Measurements from ENCODE around the gene TDRD7.

The TDRD7 gene

DNA sequence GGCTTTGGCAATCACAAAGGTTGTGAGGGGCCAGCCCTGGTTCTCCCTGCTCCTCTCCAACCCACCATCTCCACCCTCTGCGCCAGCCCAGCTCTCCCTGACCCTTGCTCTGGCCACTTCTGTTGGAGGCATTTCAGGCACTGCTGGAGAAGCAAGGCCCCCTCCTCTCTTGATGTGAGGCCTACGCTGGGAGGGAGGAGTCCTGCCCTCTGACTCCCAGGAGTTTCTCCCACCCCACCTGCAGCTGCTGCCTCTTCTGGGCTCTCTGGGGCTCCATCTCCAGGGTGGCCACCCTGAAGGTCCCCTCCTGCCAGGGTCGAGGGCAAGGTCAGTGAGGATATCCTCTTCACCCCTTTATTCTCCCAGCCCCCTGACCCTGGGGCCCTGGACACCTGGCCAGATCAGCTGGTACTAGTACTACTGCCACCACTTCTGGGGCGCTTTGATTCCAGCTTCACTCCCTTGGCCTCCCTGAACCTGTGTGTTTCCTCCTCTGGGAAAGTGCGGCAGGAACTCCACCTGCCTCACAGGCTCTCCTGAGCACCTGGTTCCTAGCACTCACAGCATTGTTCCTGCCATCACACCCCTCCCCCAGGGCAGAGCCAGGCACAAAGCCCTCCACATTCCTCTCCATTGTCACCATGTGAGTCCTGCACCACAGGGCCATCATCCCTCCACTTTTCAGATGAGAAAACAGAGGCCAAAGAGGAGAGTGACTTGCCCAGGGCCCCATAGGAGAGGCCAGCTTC lies 23.8 kb upstream of the TDRD7 start:
- DNase-seq (ENCODE audit: low read depth in 2 of 2): no peak

DNA sequence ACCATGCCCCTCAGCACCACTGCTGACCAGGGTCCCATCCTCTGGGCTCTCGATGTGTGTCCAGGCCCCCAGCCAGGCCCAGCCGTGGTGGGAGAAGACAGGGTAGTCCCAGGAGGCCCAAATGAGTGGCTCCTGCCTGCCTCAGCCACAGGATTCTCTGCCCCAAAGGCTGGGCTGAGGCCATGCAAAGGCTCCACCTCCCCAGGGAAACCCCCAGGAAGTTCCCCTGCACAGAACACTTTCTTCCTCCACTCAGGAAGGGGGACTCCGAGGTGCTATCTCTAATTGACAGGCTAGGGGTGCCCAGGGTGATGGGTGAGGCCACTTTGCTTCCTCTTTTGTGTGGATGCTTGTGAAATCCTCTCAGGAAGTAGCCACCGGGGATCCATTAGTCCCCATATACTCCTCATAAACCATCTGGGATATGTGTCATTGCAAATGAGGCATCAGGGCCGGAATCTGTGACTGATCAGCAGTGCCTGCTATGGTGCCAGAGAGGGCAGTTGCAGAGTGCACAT lies 23.1 kb upstream of the TDRD7 start:
- no peak for DNase-seq (ENCODE audit: low read depth in 2 of 2)

DNA sequence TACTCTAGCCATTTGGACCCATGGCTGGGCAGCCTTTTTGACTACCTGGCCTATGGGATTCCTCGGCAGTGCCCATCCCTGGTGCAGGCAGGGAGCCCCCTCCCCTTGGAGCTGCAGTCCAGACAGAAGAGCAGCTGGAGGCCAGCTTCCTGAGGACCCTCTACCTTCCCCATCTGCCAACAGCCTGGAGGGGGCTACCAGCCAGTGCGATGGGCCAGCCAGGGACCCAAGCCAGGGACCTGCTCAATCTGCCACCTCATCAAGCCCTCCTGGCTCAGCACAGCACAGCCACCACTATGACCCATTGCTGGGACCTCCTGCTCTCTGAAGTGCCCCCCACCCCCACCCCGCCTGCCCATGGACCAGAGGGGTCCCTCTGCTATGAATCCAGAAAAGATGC lies 22.6 kb upstream of the TDRD7 start:
- DNase-seq (ENCODE audit: low read depth in 2 of 2): no peak

DNA sequence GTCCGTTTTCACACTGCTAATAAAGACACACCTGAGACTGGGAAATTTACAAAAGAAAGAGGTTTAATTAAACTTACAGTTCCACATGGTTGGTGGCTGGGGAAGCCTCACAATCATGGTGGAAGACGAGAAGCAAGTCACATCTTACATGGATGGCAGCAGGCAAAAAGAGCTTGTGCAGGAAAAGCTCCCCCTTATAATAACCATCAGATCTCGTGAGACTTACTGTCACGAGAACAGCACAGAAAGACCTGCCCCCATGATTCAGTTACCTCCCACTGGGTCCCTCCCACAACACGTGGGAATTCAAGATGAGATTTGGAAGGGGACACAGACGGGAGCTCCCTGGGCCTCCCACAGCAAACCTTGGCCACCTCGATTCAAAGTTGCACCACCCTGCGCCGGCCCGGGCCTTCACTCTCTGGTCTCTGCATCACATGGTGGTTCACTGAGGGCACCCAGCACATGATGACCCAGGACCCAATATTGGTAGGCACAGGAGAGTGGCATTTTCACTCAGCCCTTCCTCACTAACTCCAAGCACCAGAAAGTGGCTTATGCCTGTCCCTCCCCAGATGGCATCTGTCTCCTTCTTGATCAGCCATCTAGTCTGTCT lies 21.0 kb upstream of the TDRD7 start:
- DNase-seq (ENCODE audit: low read depth in 2 of 2): no peak

DNA sequence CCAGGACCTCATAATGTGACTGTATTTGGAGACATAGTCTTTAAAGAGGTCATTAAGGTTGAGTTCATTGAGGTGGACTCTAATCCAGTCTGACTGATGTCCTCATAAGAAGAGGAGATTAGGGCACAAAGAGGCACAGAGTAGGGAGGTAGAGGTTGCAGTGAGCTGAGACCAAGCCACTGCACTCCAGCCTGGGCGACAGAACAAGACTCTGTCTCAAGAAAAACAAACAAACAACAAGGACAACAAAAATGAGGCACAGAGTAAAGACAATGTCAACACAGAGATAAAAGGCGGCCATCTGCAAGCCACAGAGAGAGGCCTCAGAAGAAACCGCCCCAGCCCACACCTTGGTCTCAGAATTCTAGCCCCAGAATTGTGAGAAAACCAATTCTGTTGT lies 17.0 kb upstream of the TDRD7 start:
- no peak for DNase-seq (ENCODE audit: low read depth in 2 of 2)

DNA sequence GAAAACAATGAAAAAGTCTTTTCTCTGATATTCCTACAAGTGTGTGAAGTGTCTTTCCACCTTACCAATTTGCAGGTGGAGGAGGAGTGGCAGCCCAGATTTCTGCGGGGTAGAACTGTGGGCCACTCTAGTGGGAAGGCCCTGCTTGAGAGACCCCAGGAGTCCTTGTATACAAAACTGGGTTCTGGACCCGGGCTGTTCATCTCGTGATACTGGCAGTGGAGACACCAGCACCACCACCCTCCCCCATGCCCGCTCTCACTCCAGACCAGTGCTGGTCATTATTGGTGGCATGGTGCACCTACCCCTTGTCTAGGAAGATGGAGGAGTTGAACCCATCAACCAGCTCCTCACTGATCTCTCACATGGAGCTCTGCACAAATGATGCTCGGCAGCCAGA lies 16.2 kb upstream of the TDRD7 start:
- DNase-seq (ENCODE audit: low read depth in 2 of 2): no peak

DNA sequence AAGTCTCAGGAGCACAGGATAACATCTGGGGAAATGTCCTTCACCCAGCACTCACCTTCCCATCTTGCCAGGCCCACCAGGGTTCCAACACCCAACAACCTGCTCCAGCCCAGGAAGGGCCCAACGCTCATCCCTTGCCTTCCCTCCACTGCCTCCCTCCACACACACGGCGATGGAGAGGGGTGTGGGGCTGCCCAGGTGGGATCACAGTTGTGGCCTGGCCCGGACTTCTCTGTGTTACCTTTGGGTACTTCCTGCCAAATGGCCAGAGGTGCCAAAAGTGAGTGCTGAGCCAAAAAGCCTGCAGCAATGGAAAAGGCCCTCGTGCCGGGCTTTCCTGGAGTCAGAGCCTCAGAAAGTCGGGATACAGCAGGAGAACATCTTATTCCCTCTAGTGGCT lies 15.6 kb upstream of the TDRD7 start:
- DNase-seq (ENCODE audit: low read depth in 2 of 2): no peak

DNA sequence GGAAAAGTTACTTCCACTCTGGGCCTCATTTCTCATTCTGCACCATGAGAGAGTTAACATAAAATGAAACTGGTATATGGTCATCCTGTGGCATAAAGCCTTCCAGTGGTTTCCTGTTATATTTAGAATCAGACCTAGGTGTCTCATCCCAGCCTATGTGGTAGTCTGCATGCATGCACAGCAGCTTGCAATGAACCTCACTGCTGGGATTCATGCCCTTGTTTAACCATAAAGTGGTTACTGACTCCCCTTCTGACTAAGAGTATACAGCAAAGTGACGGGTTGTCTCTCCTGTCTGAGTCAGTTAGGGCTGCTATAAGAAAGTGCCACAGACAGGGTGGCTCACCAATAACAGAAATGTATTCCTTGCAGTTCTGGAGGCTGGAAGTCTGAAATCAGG lies 14.7 kb upstream of the TDRD7 start:
- DNase-seq (ENCODE audit: low read depth in 2 of 2): no peak

DNA sequence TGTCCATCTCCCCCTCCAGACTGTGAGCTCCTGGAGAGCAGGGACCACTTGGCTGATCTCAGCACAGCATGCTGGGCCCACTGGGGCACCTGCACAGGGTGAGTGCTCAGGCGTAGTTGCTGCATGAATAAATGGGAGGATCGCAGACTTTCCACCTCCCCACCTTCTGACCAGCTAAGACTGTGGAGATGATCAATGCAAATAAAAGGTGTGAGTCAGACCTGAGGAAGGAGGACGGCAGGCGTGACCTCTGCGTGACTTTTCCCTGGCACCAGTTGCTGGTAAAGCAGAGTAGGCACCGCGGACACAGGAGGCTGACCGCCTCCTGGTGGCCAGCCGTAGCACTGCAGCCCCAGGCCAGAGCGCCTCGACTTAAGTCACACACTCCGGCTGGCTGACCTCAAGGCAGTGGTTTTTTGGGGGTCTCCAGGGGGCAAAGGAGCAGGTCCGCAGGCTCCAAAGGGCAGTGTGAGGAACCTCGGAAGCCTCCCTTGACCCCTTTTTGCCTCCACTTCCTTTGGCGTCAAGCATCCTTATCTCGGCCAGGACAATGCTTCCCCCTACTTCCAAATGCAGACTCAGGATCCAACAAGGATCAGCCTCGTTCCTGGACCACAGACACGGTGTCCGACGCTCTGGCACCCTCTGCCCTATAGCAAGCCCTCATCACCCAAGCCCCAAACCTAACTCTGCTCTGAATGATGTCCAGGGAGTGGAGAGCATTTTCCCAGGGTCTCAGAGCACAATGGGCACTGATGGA lies 12.7 kb upstream of the TDRD7 start:
- DNase-seq (ENCODE audit: low read depth in 2 of 2): peak; percentile 24 to 30

DNA sequence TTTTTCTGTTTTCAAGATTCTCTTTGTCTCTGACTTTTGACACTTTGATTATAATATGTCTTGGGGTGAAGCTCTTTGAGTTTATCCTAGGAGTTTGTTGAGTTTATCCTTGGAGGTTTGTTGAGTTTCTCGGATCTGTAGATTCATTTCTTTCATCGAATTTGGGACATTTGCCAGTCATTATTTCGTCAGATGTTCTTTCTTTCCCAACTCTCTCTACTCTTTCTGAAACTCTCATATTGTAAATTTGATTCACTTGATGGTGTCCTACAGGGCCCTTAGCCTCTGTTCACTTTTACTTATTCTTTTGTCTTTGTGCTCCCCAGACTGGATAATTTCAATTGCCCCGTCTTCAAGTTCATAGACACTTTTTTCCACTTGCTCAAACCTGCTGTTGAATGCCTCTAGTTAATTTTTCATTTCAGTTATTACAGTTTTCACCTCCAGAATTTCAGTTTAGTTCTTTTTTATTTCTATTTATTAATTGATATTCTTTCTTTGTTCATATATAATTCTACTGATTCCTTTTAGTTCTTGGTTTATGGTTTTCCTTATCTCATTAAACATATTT lies 8.1 kb upstream of the TDRD7 start:
- DNase-seq (ENCODE audit: low read depth in 2 of 2): no peak

DNA sequence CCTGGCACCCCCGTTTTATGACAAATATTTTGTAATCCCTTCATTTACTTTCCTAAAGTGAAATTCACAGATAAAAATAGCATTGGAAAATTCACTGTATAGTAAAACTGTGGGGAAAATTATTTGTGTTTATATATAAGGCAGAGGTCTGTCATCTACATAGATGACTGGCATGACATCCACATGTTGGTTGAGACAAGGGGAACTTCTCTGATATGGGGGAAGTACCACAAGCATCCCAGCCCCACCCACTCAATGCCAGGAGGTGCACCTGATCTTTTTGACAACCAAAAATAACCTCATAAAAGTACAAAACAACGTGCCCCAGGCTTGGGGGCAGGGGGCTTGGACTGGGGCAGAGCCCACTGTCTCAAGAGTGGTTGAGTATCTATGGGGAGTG lies 6.3 kb upstream of the TDRD7 start:
- no peak for DNase-seq (ENCODE audit: low read depth in 2 of 2)

DNA sequence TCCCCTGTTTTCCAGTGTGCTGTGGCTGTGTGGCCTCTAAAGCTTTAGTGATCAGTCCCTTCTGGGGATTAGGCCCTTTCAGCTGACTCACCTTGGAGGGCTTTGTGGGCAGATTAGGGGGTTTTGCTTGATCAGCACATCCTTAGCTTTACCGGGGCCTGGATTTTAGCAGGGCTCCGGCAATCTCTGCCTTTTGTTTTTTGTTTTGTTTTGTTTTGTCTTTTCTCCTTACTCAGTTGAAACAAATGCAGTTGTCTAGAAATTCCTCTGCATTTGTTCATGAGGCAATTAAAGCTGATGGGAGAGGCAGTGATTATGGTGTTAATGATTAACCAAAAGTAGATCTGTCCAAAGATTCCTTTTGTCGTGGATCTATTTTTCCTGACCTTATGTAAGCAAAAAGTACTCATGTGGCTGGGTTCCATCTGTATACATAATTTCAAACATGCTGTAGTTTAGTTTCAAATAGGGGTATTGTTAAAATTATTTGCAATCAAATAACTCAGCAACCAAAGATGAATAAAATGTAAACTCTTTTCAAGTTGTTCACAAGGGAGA lies 5.2 kb upstream of the TDRD7 start:
- DNase-seq (ENCODE audit: low read depth in 2 of 2): no peak

DNA sequence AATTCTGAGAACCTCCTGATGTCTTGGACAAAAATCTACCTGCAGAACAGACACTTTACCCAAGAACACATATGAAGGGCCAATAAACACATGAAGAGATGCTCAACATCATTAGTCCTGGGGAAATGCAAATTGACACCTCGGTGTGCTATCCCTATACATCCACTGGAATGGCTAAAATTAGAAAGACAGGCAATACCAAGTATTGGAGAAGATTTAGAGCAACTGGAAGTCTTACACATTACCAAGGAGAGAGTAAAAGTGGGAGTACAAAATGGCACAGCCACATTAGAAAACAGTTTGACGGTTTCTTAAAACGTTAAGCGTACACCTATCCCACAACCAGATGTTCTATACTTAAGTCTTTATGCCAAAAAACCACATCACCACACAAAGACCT lies 3.3 kb upstream of the TDRD7 start:
- no peak for DNase-seq (ENCODE audit: low read depth in 2 of 2)

DNA sequence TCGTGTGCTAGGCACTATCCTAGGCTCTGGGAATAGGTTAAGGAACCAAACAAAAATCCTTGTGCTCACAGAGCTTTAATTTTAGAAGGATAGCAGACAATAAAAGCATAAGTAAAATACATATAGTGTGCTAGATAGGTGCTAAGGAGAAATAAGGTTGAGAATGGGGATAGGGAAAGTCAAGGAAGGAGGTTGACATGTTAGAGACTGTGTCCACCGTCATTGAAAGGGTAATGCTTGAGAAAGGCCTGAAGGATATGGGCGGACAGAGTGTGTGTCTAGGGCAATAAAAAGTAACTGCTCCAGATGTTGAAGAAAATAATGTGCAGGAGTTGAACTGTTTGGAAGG lies 482 bp upstream of the TDRD7 start:
- DNase-seq (ENCODE audit: low read depth in 2 of 2): no peak

DNA sequence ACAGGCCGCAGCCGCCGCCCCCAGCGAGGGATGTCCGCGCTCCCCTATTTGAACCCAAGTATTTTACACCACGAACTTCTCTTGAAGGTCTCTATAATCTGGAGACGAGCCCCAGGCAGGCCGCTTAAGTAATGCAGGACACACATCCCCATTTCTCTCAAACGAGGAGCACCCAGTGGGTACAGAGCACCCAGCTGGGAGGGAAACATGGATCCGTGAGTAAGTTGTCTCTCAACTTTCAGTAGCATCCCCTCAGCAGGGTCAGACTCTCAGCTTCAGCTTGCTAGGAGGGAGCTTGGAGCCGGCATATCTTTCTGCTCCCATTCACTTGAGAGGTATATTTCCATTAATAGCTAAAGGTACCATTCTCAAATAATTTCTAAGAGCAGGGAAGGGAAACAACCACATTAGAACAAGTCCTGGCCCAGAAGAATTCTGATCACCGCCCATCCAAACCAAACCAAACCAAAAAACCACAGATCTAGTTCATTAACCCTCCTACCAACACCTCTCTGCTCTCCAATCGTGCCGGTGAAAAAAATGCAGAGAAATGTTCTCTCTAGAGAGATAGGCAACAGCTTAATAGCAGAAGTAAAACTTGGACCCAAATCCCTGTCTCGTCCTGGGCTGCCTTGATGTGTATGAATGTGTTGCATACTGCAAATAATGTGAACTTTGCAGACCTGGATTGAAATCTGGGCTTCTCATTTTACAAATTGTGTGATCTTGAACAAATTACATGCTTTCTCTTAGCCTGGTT lies 910 bp downstream of the TDRD7 start:
- DNase-seq (ENCODE audit: low read depth in 2 of 2): no peak

DNA sequence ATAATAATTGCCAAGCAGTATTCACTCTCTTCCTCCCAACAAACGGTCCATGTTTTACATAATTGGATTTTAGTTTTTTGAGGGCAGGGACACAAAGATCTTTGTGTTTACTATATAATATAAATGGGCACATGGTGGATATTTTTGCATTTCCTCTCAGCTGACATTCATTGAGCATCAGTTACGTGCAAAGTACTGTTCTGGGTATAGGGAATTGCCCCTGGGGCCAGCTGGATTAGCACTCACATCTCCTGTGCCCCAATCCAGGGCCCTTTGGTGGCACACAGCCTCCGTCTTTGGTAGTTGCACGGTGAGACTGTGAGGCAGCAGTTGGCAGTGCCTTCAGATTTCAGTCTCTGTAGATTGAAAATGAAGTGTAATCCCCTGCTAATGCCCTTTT lies 1.6 kb downstream of the TDRD7 start:
- no peak for DNase-seq (ENCODE audit: low read depth in 2 of 2)

DNA sequence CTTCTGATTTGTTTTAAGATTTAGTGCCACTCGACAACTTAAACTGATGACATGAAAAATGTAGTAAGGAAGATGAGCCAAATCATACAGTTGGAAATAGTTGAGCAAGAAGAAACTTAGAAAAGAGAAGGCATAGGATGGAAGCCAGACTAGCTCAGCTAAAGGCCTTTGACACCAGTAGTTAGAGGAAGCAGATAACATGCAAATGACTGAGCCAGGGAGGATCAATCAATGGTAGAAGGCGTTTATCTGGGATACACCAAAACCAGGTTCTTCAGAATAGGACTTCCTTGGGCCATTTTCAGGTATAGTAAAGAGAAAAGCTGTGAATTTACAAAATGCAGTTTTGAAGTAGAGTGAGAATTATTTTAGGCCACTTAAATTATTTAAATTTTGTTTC lies 3.2 kb downstream of the TDRD7 start:
- no peak for DNase-seq (ENCODE audit: low read depth in 2 of 2)

DNA sequence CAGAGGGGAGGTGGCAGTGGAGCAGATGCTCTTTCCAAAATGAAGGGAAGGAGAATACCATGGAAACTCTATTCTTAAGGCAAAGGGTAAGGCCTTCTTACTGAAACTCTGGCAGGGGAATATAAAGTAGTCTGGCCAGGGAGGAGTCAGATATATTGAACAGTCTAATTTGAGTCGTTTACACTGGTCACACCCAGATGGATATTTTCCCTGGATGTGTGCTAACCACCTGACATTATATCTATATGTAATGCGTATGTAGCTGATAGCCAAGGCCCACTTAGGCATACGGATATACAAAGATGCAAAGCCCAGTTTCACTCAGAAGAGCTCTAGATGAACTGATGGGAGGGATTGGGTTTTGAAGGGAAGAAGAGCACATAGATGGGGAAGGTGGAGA lies 7.0 kb downstream of the TDRD7 start:
- no peak for DNase-seq (ENCODE audit: low read depth in 2 of 2)

DNA sequence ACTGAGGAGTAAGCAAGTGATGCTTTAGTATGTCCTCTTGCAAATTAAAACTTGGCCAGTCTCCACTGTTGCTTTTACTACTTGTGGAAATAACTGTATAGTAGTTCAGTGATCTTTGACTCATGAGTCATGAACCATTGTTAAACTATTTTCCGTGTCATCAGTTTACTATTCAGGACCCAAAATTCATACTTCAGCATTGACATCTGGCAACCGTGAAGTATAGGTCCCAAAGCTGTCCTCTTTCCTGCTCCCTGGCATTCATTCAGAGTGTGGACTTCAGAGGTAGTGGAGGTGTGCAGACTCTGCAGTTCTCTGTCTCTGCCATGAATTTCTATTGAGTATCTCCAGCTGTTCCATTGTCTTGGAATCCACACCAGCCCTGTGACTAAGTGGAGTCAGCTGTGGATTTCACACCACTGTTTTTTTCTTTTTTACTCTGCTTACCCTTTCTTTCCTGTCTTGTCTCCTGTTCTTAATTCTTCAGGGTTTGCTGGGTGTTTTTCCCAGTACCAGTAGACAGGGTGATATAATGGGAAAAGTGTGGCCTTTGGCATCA lies 7.5 kb downstream of the TDRD7 start:
- DNase-seq (ENCODE audit: low read depth in 2 of 2): no peak

DNA sequence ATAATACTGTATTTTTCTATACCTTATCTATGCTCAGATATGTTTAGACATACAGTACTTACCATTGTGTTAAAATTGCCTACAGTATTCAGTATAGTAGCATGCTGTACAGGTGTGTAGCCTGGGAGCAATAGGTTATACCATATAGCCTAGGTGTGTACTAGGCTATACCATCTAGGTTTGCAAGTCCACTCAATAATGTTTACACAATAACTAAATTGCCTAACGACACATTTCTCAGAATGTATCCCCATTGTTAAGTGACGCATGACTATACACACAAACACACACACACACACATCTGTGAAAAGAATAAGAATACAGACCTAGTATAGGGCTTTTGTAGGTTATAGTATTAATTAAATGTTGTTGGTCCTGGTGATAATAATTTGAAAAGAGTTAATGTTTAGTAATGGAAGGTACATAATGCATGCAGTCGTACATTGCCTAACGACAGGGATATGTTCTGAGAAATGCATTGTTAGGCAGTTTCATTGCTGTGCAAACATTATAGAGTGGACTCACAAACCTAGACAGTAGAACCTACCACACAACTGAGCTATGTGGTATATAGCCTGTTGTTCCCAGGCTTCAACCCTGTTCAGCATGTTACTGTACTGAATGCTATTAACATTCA lies 13.6 kb downstream of the TDRD7 start:
- DNase-seq (ENCODE audit: low read depth in 2 of 2): no peak

DNA sequence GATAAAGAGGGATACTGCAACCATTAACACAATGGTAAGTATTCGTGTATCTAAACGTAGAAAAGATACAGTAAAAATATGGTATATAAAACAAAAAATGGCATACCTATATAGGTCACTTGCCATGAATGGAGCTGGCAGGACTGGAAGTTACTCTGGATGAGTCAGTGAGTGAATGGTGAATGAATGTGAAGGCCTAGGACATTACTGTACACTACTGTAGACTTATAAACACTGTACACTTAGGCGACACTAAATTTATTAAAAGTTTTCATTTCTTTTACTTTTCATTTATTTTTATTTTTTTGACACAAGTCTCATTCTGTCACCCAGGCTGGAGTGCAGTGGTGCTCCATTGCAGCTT lies 14.1 kb downstream of the TDRD7 start:
- DNase-seq (ENCODE audit: low read depth in 2 of 2): no peak

Data from stimulated activated CD8-positive, alpha-beta memory T cell treated with anti-CD3 and anti-CD28 coated beads, Interleukin-2, amount 100 ng/mL, for 1 hour (primary cell).